ENCODE results near the gene LAMTOR5.

DNA sequence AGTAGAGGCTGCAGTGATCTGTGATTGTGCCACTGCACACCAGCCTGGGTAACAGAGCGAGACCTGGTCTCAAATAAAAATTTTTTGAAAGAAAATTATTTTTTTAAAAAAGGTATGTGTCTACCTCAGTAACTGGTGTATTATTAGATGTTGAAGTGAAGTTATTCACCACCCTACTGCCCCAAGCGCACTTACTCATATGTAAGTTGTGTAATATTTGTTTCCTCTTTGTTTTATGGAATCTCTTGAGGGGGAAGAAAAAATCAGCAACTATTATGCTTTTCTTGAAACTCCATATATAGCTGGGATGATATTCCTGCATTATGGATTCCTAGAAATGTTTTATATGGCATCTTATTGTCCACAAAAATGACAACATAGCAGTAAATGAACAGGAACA lies 47.1 kb downstream of the LAMTOR5 start:
- TF ChIP-seq, protein P1, sequence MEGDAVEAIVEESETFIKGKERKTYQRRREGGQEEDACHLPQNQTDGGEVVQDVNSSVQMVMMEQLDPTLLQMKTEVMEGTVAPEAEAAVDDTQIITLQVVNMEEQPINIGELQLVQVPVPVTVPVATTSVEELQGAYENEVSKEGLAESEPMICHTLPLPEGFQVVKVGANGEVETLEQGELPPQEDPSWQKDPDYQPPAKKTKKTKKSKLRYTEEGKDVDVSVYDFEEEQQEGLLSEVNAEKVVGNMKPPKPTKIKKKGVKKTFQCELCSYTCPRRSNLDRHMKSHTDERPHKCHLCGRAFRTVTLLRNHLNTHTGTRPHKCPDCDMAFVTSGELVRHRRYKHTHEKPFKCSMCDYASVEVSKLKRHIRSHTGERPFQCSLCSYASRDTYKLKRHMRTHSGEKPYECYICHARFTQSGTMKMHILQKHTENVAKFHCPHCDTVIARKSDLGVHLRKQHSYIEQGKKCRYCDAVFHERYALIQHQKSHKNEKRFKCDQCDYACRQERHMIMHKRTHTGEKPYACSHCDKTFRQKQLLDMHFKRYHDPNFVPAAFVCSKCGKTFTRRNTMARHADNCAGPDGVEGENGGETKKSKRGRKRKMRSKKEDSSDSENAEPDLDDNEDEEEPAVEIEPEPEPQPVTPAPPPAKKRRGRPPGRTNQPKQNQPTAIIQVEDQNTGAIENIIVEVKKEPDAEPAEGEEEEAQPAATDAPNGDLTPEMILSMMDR (IDR thresholded peaks at IDR 0.05): no peak
- no peak for TF ChIP-seq POLR2A (IDR thresholded peaks at IDR 0.05)

All from heart left ventricle (tissue), 13 donors.